Measurements from ENCODE around the gene ROR2. TPM values are rescaled to one million over a fixed set of nuclear protein-coding genes. Genes with fewer than 3 reads are reported as not detected.

Gene ROR2
- total RNA-seq, 1 donor from 2014 or later: 18.6 TPM

DNA sequence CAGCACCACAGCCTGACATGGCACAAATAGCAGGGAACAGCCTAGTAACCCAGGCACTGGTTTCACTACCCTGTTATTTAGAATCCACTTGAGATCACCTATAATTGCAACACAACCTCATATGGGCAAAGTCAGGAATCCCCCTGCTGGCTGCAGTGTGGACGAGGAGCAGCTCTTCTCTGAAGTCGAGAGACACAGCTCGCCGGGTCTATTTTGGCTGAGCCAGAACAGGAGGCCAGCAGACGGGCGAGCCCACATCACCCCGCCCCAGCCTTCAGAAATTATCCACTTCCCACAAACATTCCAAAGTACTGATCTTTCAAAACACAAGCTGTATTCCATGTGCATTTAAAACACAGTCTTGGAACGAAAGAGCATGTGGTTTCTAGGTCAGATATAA lies 179.0 kb downstream of the ROR2 start:
- DNase-seq (ENCODE audit: low spot score): no peak
- Mint-ChIP-seq H3K4me3 (ENCODE audit: unreplicated experiment) (peak overlapping the region; percentile 29), H3K36me3 (ENCODE audit: low read depth) (peaks cover 3% of the 10 kb centered on the region), H3K27ac (ENCODE audit: unreplicated experiment) (peak overlapping the region; percentile 80), H3K9me3 (ENCODE audit: low read depth) (no peaks in the 10 kb centered on the region), H3K27me3 (ENCODE audit: low read depth) (no peaks in the 10 kb centered on the region), H3K4me1 (ENCODE audit: low read depth) (peaks cover 43% of the 10 kb centered on the region)
- TF ChIP-seq, protein P1, sequence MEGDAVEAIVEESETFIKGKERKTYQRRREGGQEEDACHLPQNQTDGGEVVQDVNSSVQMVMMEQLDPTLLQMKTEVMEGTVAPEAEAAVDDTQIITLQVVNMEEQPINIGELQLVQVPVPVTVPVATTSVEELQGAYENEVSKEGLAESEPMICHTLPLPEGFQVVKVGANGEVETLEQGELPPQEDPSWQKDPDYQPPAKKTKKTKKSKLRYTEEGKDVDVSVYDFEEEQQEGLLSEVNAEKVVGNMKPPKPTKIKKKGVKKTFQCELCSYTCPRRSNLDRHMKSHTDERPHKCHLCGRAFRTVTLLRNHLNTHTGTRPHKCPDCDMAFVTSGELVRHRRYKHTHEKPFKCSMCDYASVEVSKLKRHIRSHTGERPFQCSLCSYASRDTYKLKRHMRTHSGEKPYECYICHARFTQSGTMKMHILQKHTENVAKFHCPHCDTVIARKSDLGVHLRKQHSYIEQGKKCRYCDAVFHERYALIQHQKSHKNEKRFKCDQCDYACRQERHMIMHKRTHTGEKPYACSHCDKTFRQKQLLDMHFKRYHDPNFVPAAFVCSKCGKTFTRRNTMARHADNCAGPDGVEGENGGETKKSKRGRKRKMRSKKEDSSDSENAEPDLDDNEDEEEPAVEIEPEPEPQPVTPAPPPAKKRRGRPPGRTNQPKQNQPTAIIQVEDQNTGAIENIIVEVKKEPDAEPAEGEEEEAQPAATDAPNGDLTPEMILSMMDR (IDR thresholded peaks at IDR 0.05): peak; percentile 78

DNA sequence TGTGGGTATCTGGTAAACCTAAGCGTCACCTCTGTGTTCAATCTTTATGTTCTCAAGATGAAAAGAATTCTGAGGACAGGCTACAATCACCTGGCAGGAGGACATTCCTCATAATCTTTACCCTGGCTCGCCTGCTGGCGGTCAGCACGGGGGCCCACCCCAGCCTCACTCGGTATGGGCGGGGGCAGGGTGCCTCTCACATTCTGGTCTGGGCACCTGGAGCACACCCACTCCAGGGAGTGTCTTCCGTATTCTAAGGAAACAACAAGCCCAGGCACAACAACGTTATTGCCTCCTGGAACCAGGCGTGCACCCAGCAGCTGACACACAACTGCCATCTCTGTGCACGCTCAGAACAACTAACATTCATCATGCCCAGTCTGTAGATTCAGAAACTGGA lies 179.8 kb downstream of the ROR2 start:
- DNase-seq (ENCODE audit: low spot score): no peak
- H3K9me3 Mint-ChIP-seq (ENCODE audit: low read depth): peaks cover 1% of the 10 kb centered on the region
- no peak overlapping the region for H3K4me3 Mint-ChIP-seq (ENCODE audit: unreplicated experiment)
- peaks cover 39% of the 10 kb centered on the region for H3K4me1 Mint-ChIP-seq (ENCODE audit: low read depth)
- no peaks in the 10 kb centered on the region for H3K27me3 Mint-ChIP-seq (ENCODE audit: low read depth)
- TF ChIP-seq, protein P1 (IDR thresholded peaks at IDR 0.05): no peak
- peak overlapping the region; percentile 80 for H3K27ac Mint-ChIP-seq (ENCODE audit: unreplicated experiment)
- H3K36me3 Mint-ChIP-seq (ENCODE audit: low read depth): peaks cover 5% of the 10 kb centered on the region

DNA sequence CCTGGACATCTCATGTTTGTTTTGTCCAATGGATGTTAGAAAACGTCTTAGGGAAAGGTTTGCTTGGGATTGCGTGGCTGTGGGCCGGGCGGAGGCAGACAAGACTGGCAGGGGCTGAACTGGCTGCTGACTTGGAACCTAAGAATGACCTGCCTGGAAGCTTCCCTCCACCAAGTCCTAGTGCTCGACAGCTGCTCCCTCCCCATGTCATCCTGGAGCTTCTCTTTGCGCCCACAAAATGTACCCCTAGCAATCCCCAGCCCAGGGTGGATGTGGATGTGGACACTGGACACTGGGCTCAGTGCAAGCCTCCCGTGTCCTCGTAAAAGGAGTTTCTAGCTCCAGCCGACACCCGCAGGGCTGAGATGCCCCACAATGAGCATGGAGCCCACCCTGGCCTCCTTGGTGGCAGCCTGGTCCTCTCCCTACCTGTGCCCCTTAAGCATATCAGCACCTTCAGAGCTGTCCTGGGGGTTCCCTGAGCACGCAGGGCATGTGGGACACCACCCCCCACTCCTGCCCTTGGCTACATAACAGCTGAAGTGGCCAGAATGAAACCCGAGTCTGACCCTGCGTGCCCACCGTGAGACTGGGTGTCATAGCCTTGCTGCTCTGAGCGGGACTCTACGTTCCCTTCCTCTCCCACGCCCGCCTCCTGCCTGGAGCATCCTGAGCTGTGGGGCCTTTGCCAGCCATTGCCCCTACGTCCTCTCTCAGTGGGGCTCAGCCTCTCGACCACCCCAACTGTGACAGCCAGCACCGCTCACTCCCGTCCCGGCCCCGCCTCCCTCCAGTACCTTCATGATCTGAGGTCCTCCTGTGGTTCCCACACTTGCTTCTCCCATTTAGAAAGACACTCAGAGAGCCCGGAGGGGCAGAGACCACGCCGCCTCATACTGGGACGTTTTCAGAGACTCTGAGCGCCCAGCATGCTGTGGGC lies 180.8 kb downstream of the ROR2 start:
- H3K27ac Mint-ChIP-seq (ENCODE audit: unreplicated experiment): no peak overlapping the region
- H3K4me3 Mint-ChIP-seq (ENCODE audit: unreplicated experiment): no peak overlapping the region
- no peak for DNase-seq (ENCODE audit: low spot score)
- H3K9me3 Mint-ChIP-seq (ENCODE audit: low read depth): peaks cover 11% of the 10 kb centered on the region
- peaks cover 41% of the 10 kb centered on the region for H3K4me1 Mint-ChIP-seq (ENCODE audit: low read depth)
- H3K27me3 Mint-ChIP-seq (ENCODE audit: low read depth): no peaks in the 10 kb centered on the region
- TF ChIP-seq, protein P1 (IDR thresholded peaks at IDR 0.05): no peak
- H3K36me3 Mint-ChIP-seq (ENCODE audit: low read depth): peaks cover 10% of the 10 kb centered on the region

DNA sequence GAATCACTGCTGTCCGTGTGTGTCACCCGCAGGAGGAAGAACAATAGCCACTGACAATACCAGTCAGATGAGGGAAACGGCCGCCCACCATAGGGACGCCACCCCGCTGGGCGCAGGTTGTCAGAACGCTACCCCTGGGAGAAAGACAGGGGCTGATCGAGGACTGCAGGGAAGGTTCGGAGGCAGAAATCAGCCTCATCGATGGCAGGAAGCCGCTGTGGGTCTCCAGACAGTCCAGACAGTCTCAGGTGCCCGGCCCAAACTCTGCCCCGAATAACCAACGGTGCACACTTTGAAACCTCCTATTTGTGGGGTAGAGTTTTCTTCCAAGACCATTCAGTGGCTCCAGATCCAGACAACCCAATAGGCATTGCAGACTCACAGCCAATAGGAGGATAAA lies 181.5 kb downstream of the ROR2 start:
- Mint-ChIP-seq H3K27me3 (ENCODE audit: low read depth) (no peaks in the 10 kb centered on the region), H3K9me3 (ENCODE audit: low read depth) (peaks cover 11% of the 10 kb centered on the region), H3K36me3 (ENCODE audit: low read depth) (peaks cover 8% of the 10 kb centered on the region), H3K4me3 (ENCODE audit: unreplicated experiment) (no peak overlapping the region), H3K4me1 (ENCODE audit: low read depth) (peaks cover 38% of the 10 kb centered on the region), H3K27ac (ENCODE audit: unreplicated experiment) (no peak overlapping the region)
- no peak for DNase-seq (ENCODE audit: low spot score)
- TF ChIP-seq, protein P1 (IDR thresholded peaks at IDR 0.05): no peak

DNA sequence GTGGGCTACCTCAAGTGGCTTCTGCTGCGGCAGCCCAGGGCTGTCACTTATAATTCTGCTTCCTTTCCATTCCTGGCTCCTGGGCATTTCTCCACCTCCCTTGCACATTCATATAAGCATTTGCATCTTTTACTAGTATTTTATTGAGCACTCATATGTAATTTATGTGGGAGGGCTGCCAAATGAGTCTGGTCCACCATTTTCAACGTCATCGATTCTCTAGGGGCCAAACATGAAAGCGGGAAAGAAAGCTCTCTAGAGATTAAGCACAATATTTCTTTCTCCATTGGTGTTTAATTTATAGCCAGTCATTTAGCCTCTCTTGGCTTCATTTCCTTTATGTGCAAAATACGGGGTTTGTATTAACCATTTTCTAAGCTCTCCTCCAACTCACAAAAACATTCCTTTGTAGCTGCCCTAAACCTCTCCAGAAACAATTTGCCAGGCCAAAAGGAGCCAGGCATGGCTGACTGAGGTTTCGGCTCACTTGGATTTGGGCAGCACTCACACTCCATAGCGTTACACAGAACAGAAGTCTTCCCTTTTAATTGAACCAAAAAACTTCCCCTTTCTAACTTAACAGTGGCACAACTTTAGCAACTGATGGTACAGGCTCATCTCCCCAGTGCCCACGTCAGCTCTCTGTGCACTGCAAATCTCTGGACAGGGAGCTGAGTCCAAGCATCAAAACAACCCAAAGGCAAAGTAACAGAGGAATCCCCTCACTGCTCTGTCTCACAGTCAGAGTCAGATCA lies 183.5 kb downstream of the ROR2 start:
- TF ChIP-seq, protein P1 (IDR thresholded peaks at IDR 0.05): no peak
- H3K4me3 Mint-ChIP-seq (ENCODE audit: unreplicated experiment): no peak overlapping the region

More for the DNA sequence above, 183.5 kb downstream of the ROR2 start:
- Mint-ChIP-seq H3K4me1 (ENCODE audit: low read depth) (peaks cover 21% of the 10 kb centered on the region), H3K9me3 (ENCODE audit: low read depth) (peaks cover 15% of the 10 kb centered on the region), H3K27ac (ENCODE audit: unreplicated experiment) (no peak overlapping the region), H3K36me3 (ENCODE audit: low read depth) (peaks cover 9% of the 10 kb centered on the region), H3K27me3 (ENCODE audit: low read depth) (no peaks in the 10 kb centered on the region)
- DNase-seq (ENCODE audit: low spot score): no peak

All from chondrocyte (in vitro differentiated cells).